Hematopoietic multipotent progenitor cell treated with erythropoietin and hydrocortisone succinate and interleukin-3 and kit ligand, for 4 days (in vitro differentiated cells): Measurements from ENCODE around the gene SZT2.
A peak's percentile ranks its signal among the peaks of the same experiment; 100 is the strongest.
"Not testable (repeated sequence)": the region's sequence is repeated elsewhere in the genome, so short reads cannot be mapped to it uniquely, and the experiment has no call there.

ENCODE experiments used
- DNase-seq: peaks from one replicate; pipeline ENCODE4 v3.0.0-alpha.2; 2015

SZT2 gene

DNA sequence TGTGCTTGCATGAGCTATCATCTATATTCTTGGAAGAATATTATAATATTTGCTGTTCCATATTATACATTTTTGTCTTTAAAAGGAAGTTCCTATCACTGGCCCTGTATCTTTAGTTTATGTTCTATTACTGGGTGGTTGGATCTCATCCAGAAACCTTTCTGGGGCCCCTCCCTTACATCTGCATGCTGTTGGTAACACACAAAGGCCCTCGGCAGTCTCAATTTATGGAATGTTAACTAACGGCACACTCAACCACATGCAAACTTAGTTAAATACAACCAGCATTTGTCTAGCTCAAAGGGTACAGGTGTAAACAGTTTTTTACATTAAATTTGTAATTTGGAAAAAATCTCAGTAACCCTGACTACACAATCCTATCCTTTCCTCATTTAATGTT is 73.8 kb downstream of the SZT2 start:
- DNase-seq, result peak; percentile 50

DNA sequence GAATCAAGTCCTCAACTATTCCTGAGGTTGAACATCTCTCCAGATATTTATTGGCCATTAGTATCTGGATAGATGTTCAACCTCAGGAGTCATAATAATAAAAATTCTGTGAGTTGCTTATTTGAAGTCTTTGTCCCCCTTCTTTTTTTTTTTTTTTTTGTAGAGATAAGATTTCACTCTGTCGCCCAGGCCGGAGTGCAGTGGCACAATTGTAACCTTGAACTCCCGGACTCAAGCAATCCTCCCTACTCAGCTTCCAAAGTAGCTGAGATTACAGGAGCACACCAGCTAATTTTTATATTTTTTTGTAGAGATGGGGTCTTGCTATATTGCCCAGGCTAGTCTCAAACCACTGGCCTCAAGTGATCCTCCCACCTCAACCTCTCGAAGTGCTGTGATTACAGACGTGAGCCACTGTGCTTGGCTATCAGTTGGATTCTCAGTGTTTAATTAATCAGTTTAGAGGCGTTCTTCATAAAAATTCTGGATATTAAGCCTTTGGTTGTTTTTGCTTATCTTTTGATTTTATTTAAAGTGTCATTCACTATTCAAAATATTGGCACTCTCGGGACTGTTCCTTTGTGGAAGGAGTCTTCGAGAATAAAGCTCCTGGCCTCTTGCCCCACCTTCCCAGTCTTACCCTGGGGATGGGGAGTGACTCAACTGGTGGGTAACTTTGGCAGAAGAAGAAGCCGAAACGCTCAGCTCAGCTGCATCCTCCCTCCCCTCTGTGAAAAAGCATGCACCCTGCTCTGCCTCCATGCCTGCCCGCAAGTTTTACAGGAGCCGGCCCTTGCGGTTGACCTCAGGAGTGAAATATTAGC is 75.2 kb downstream of the SZT2 start:
- no peak for DNase-seq

DNA sequence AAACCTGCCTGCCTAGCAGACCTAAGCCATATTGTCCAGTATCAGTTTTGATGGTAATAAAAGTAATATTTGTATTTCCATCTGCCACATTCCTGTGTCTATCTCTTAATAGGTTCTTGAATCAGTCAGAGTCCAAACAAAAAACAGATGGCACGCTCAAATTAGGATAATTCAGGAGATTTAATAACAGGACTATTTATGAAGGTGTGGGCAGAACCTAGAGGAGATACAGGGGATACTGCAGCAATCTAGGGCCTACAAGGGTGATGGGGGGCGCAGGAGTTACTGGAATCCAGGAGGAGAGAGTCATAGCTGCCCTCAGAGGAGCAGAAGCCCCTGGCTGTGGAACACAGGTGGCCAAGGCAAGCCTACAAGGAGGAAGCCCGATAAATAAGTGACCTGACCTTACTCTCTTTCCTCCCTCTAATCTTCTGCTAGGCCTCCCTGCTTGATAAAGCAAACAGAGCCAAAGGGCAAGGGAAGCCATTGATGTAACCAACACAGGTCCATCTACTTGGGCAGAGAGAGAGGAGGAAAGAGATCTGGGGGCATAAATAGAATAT is 75.9 kb downstream of the SZT2 start:
- DNase-seq, result no peak

DNA sequence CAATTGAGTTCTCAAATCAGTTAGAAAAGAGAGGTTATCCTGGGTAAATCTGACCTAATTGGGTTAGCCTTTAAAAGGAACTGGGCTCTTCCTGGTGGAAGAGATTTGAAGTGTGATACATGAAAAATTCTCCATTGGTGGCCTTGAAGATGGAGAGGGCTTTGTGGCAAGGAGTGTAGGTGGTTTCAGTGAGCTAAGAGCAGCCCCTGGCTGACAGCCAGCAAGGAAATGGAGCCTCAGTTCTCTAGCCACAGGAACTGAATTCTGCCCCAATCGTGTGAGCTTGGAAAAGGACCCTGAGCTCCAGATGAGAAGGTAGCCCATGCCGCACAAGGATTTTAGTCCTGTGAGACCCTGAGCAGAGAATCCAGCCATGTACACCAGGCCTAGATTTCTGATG is 76.7 kb downstream of the SZT2 start:
- DNase-seq, result peak; percentile 39

DNA sequence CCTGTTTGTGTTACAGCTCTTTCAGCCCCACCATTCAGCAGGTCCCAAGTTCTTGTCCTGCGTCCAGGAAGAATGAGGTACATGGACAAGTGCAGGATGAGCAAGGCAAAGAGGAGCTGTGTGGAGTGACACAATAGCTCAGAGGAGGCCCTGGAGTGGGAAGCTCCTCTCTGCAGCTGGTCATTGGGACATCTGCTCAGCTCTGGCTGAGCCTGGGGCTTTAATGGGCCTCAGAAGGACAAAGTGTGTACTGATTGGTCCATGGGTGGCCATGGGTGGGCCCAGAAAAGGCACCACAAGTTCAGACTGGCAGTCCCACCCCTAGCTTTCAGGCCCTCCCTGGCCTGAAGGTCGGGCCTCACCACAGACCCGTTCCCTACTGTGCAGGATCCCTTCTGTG is 78.7 kb downstream of the SZT2 start:
- no peak for DNase-seq

DNA sequence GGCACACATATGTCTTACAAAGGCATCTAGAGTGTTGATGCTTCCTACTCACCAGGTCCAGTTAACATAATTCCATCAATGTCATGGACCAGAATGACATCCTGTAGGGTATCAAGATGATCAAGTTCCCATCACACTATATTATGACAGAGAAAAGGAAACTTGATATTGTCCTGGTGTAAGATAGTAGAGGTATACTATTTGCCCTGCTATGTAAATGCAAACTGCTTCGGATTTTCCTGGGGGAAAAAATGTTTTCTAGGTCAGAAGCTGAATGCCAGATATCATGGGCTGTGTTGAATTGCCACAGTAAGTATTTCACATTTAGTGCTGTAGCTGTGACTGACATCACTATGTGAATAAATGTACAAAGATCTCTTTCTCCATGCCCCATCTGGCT is 80.2 kb downstream of the SZT2 start:
- no peak for DNase-seq

DNA sequence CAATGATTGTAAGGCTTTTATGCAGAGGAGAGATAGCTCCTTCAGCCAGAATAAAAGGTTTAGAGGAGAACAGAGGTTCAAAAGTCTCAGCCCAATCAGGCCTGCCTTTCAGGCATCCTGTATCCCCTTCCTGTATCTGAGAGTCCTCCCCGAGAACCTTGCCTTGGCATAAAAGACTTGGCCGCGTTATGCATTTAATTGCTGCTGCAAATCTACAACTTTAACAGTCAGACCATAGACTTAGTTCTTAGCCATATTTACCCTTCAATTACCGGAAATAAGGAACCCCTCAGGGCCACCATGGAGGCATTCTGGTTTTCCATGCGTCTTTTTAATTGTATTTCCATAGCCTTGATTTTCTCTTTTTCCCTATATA is 82.4 kb downstream of the SZT2 start:
- DNase-seq, result no peak

DNA sequence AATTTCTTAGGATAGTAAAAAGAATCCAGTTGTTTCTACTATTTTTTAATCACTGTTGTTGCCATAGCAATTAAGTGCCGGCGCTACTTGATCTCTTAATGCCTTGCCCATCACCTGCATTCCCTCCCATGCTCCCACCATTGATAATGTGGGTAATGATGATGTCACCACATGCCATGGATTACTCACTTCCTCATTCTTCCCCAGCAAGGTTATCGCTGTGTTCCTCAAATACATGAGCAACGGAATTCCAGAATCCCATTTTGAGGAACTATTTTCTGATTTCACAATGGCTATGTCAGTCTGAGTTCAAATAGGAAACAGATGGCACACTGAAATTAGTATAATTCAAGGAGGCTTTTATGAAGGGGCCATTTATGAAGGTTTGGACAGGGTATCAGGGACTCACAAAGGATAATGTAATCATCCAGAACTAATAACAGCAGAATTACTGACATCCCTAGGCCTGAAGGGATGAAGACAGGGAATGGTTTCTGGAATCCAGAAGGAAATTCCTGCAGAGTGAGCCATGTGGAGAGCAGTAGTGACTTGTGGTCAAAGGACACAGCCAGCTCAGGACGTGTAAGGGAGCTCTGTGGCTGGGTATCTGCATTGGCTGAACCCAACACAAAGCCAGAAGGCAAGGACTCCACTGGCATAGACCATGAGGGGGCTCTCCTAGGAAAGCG is 82.9 kb downstream of the SZT2 start:
- DNase-seq, result not testable (repeated sequence)

DNA sequence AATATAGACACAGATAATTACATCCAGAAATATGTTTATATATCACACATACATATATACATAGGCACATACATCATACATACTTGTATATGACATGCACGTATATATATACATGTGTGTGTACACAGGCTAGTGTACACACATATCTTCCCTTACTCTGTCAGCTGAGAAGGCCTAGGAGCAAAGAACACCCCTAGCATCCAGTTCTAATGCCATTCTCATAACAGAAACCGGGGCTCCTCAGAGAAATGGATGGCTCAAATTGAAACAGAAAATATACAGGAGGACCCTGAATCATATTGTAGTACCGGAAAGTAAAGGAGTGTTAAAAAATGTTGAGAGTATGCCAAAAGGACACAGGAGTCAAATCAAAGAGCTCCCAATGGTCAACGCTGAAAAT is 83.8 kb downstream of the SZT2 start:
- DNase-seq, result no peak

DNA sequence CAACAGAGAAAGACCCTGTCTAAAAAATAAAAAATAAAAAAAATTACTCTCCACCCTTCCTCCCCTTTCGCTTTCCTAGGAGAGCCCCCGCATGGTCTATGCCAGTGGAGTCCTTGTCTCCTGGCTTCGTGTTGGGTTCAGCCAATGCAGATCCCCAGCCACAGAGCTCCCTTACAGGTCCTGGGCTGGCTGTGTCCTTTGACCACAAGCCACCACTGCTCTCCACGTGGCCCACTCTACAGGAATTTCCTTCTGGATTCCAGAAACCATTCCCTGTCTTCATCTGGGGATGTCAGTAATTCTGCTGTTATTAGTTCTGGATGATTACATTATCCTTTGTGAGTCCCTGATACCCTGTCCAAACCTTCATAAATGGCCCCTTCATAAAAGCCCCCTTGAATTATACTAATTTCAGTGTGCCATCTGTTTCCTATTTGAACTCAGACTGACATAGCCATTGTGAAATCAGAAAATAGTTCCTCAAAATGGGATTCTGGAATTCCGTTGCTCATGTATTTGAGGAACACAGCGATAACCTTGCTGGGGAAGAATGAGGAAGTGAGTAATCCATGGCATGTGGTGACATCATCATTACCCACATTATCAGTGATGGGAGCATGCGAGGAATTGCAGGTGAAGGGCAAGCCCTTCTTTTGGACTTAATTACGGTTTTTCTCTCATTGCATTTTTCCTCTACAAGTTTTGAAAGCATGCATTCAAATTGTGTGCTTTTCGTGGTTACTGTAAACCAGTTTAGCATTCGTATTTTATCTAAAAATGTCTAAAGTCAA is 86.1 kb downstream of the SZT2 start:
- DNase-seq, result not testable (repeated sequence)

DNA sequence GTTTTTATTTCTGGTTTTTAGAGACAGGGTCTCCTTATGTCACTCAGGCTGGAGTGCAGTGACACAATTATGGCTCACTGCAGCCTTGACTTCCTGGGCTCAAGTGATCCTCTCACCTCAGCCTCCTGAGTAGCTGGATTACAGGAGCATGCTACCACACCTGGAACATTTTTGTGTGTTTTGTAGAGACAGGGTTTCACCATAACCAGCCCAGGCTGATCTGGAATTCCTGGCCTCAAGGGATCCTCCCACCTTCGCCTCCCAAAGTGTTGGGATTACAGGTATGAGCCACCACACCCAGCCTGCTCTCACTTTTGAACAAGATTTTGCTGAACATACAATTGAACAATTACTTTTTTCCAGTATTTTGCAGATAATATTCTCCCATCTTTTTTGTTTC is 88.0 kb downstream of the SZT2 start:
- DNase-seq, result no peak

DNA sequence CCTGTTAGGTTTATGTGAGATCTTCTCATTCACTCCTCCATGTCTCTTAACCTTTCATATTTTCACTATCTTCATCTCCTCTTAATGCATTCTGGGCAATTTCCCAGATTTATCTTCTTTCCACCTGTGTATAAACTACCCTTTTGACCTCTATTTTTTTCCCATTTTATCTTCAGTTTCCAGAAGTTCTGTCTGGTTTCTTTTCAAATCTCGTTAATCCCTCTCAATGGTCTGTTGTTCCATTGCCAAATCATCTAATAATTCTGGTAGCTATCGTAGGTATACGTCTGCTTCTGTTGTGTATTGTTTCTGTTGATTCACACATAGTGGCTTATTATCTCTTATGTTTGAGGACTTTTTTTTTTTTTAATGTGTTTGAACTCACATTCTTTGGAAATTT is 89.7 kb downstream of the SZT2 start:
- no peak for DNase-seq

DNA sequence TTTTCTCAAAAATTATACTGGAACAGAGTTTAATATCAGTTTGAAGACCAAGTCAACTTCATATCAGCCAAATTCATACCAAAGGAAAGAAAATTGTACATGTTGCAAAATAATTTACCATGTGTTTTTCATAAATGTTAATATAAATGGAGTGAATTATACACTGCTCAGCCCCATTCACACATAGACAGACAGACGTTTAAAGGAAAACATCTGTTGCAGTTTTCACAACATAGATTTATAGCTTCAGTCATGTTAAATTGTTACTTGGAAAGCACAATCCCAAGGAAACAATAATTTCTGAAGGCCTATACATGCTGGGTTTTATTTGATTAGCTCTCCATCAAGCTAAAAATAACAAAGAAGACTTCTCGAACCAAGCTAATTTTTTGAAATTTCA is 91.8 kb downstream of the SZT2 start:
- no peak for DNase-seq

DNA sequence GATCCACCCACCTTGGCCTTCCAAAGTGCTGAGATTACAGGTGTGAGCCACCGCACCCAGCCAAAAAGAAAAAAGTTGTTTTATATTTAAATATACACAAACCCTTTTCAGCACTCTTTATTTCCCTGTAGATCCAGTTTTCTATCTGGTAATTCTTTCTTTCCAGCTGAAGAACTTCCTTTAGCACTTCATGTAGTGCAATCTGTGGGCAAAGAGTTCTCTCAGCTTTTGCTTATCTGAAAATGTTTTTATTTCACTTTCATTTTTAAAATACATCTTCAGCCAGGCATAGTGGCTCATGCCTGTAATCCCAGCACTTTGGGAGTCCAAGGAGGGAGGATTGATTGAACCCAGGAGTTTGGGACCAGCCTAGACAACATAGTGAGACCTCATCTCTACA is 92.5 kb downstream of the SZT2 start:
- no peak for DNase-seq

DNA sequence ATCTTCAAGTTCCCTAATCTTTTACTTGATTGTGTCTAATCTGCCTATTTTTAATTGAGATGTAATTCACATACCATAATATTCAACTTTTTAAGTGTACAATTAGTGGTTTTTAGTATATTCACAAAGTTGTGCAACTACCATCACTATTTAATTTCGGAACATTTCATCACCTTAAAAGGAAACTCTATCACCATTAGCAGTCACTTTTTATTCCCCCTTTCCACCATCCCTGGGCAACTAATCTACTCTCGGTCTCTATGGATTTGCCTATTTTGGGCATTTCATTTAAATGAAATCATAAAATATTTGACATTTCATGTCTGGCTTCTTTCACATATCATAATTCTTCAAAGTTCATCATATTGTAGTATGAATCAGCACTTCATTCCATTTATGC is 94.7 kb downstream of the SZT2 start:
- no peak for DNase-seq

DNA sequence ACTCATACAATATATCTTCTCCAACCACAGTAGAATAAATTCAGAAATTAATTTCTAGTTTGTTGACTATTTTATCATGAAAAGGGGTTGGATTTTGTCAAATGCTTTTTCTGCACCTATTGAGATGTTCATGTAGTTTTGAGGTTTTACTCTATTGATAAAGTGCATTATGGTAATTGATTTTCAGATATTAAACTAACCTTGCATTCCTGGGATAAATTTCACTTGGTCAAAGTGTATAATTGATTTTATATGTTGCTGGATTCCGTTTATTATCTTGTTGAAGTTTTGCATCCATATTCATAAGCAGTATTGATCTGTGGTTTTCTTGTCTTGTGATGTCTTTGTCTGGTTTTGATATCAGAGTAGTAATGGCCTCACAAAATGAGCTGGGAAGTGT is 98.5 kb downstream of the SZT2 start:
- DNase-seq, result no peak

DNA sequence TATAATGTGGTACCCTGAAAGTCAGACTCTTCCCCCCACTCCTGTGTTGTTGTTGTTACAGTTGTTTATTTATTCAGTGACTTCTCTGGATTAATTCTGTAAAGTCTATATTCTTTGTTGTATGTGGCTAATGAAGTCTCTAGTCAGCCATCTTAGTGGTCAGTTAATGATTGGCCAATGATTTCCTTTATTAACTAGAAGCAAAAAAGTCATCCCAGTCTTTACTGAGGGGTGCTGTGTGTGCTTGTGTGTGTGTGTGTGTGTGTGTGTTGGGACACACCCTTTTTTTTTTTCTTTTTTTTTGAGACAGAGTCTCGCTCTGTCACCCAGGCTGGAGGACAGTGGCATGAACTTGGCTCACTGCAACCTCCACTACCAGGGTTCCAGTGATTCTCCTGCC is 101.4 kb downstream of the SZT2 start:
- DNase-seq, result no peak

DNA sequence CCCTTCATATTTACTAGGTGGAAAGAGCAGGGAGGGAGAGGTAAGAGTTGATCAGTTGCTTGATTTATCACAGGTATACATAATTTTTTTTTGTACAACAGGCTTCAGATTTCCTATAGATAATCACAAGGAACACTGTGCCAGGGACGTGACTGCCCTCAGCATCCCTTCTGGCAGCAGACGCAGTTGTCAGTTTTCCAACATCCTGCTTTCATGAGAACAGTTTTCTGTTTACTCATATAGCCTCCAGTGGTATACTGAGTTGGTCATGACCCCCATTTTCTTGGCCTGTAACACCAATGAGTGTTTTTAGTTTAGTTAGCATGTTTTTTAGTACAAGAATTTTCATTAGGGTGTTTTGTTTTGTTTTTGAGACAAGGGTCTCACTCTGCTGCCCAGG is 103.1 kb downstream of the SZT2 start:
- DNase-seq, result no peak

DNA sequence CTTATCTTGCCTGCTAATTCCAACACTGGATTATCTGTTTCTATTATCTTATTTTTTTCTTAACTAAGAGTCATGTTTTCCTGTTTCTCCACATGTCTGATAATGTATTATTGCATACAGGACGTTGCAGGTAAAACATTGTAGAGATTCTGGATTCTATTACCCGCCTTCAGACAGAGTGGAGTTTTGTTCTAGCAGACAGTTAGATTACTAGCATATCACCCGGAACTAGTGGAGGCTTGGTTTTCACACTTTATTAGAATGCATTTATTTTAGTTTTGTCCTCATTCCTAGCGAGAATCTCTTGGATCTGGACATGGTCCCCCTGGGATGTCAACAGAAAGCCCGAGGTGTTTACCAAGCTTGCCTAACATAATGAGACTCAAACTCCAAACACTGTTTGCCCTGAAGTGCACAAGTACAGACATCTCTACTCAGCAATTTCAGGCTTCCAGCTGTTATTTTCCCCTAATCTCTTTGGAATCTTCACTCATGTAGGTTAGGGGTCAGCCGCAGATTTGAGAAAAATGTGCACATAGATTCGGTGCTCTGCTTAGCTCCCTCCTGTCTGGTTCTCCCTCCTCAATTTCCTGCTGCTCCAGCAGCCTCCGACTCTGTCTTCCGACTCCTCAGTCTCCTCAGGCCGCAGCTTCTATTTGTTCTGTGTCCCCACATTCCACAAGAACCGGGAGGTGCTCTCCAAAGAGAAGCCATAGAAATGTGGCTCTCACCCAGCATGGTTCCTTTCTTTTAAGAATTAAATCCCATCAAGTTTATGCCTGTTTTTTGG is 104.2 kb downstream of the SZT2 start:
- no peak for DNase-seq

DNA sequence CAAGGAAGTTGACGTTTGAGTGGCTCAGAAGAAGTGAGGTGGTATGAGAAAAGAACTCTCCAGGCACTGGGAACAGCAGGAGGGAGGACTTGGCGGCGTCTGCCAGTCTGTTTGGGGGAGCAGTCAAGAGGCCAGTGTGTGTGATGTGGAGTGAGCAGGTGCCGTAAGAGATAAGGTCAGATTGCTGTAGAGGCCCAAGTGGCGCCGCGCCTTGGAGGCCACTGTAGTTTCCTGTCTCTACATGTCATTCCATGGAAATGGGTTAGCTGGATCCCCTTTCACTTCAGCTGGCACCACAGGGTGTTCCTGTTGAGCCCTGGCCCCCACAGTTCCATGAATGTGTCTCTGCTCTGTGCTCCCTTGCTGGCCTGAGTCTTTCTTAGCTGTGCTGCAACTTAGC is 105.5 kb downstream of the SZT2 start:
- DNase-seq, result peak; percentile 37

DNA sequence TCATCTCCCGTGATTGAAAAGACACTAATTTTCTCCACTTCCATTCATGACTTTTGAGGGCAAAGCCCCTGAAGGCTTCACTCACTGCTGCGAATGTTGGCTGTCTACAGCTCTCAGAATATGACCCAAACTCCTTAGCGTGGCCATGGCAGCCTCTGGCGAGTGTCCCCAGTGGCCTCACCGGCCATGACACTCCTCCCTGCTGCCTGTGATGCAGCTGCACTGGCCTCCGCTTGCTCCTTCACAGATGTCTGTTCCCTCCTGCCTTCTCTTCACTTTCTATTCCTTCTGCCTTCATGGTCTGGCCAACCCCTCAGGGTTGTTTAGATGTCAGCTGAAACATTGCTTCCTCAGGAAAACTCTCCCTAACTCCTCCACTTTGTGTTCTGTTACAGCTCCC is 110.2 kb downstream of the SZT2 start:
- no peak for DNase-seq

DNA sequence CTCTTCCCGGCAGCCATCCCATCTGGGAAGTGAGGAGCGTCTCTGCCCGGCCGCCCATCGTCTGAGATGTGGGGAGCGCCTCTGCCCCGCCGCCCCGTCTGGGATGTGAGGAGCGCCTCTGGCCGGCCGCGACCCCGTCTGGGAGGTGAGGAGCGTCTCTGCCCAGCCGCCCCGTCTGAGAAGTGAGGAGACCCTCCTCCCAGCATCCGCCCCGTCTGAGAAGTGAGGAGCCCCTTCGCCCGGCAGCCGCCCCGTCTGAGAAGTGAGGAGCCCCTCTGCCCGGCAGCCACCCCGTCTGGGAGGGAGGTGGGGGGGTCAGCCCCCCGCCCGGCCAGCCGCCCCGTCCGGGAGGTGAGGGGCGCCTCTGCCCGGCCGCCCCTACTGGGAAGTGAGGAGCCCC is 112.1 kb downstream of the SZT2 start:
- DNase-seq, result not testable (repeated sequence)

DNA sequence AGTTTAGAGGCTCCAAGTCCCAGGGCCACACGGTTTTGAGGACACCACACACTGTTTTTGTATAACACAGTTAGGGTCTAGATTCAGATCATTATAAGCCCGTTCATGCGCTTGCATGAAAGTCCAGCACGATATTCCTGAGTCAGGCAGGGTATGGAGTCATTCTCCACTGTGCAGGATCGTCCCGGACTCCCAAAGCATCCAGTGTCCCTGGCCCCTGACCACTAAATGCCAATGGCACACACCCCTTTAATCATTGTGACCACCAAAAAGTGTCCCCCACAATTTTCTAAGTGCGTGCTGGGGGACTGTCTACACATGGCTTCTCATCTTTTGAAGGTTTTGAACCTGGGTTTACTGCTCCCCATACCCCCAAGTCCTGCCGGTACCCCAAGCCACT is 113.8 kb downstream of the SZT2 start:
- no peak for DNase-seq
